Esophagus muscularis mucosa (tissue), 4 donors: ENCODE measurements around the gene TEDDM1. TPM values are rescaled to one million over a fixed set of nuclear protein-coding genes. Genes with fewer than 3 reads are reported as not detected.

Experiments
- DNase-seq: peaks from one replicate; pipeline ENCODE4 v3.0.0-alpha.2; 2017; ENCODE audit errors: extremely low spot score
- H3K27ac ChIP-seq, 4 donors: fragments of 200-600 bp; sonication (generic); replicated peaks in 1 of 4; 1 replicate in 3 of 4; 2 replicates in 1 of 4; pipeline ENCODE4 v1.5.1; 2016 to 2019; ENCODE audit warnings: mild to moderate bottlenecking in 1 of 4
- H3K27me3 ChIP-seq, 4 donors: fragments of 200-600 bp; sonication (generic); one replicate each; pipeline versions ENCODE4 v1.5.1 to v1.6.0; 2016 to 2019
- H3K36me3 ChIP-seq, 4 donors: fragments of 200-600 bp; sonication (generic); one replicate each; pipeline ENCODE4 v1.5.1; 2016 to 2019
- H3K4me1 ChIP-seq, 4 donors: fragments of 200-600 bp; sonication (generic); one replicate each; pipeline ENCODE4 v1.5.1; 2016 to 2019
- H3K4me3 ChIP-seq, 4 donors: fragments of 200-600 bp; sonication (generic); 1 replicate in 2 of 4; 2 replicates in 2 of 4; pipeline ENCODE4 v1.5.1; 2016 to 2019; ENCODE audit warnings: mild to moderate bottlenecking in 4 of 4, moderate library complexity in 1 of 4
- H3K9me3 ChIP-seq, 4 donors: fragments of 200-600 bp; sonication (generic); 1 replicate in 3 of 4; 2 replicates in 1 of 4; pipeline ENCODE4 v1.5.1; 2016 to 2019
- EP300 ChIP-seq: sonication (generic); formaldehyde crosslinking; IDR thresholded peaks from one replicate; pipeline ENCODE4 v1.6.1; 2017; ENCODE audit warnings: antibody characterized with exemption
- POLR2A ChIP-seq: fragments of 450-650 bp; IDR thresholded peaks from one replicate; pipeline ENCODE4 v1.6.1; 2017; ENCODE audit warnings: antibody characterized with exemption, moderate library complexity, mild to moderate bottlenecking, low read depth
- POLR2AphosphoS5 ChIP-seq, 2 donors: sonication (generic); formaldehyde crosslinking; IDR thresholded peaks; one replicate each; pipeline ENCODE4 v1.6.1; 2017; ENCODE audit warnings: antibody characterized with exemption in 2 of 2
- WGBS: methylation state at CpG from one replicate; pipeline ENCODE4 v1.1.5; 2018; 5-methylcytosine and 5-hydroxymethylcytosine counted together
- intact Hi-C: fragments of 100-400 bp; cut with DNase I; formaldehyde crosslinking; loops from one replicate; pipeline ENCODE4 v1.15.1; 2023
- total RNA-seq, 4 donors: library from RNA; depleted of rRNA; stranded (reverse); fragments of >200 nt; gene quantifications; one replicate each; pipeline versions ENCODE4 v1.1.0 to v1.2.1, GENCODE V29; 2016
- TF ChIP-seq, protein P1 (sequence below), 3 experiments: fragments of 200-600 bp in 2 of 3; fragments of 450-650 bp in 1 of 3; sonication (generic) in 2 of 3; IDR thresholded peaks; one replicate each; pipeline ENCODE4 v1.5.1; 2017 to 2019; ENCODE audit warnings: antibody characterized with exemption in 3 of 3, mild to moderate bottlenecking in 2 of 3, moderate library complexity in 1 of 3

TEDDM1 gene
- total RNA-seq, 4 donors from 2014 or later: not detected

DNA sequence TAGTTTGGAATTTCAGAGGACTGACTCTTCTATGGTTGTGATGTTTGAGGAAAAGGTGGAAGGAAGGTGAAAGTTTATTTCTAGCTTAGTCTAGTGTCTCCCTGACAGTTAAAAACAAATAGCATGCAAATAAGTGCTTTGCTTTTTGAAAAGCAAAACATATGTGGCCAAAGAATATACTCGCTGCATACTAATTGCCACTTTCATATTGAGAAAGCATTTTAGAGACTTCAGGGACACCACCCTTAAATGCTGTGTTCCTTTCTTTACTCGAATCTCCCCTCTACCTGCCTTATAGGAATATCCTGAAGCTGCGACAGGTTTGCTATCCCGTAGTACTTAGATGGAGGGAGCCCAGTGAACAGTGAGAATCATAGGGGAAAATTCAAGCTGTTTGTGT, 32.1 kb downstream of the TEDDM1 start:
- Histone ChIP-seq H3K9me3 (no peaks in the 10 kb centered on the region), H3K36me3 (no peaks in the 10 kb centered on the region), H3K4me3 (no peak overlapping the region), H3K27ac (no peak overlapping the region), H3K27me3 (no peaks in the 10 kb centered on the region), H3K4me1 (peaks cover 5 to 15% (median 13%) of the 10 kb centered on the region in 4 donors)
- TF ChIP-seq EP300 (no peak), POLR2AphosphoS5 (IDR thresholded peaks at IDR 0.05) (no peak), POLR2A (no peak)
- TF ChIP-seq, protein P1, sequence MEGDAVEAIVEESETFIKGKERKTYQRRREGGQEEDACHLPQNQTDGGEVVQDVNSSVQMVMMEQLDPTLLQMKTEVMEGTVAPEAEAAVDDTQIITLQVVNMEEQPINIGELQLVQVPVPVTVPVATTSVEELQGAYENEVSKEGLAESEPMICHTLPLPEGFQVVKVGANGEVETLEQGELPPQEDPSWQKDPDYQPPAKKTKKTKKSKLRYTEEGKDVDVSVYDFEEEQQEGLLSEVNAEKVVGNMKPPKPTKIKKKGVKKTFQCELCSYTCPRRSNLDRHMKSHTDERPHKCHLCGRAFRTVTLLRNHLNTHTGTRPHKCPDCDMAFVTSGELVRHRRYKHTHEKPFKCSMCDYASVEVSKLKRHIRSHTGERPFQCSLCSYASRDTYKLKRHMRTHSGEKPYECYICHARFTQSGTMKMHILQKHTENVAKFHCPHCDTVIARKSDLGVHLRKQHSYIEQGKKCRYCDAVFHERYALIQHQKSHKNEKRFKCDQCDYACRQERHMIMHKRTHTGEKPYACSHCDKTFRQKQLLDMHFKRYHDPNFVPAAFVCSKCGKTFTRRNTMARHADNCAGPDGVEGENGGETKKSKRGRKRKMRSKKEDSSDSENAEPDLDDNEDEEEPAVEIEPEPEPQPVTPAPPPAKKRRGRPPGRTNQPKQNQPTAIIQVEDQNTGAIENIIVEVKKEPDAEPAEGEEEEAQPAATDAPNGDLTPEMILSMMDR (IDR thresholded peaks at IDR 0.05): no peak
- intact Hi-C loops: no loop called here
- DNase-seq: no peak
- 55% methylated on average over 4 of the region's 4 CpGs for WGBS

DNA sequence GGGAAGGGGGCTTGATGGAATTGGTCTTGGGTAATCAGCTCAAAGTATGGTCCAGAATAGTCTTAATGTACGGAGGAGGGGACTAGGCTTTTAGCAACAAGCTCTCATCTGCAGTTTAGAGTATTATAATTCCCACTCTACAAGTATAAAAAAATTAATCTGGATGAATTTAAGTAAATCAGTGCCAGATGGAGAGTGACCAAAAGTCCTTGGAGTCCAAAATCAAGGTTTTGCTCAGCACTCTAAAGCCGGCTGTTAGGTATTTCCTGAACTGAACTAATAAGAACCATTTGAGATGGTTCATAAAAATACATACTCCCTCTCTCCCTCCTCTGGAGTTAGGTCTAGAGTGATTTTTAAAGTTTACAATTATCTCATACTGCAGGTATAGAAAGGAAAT, 32.5 kb downstream of the TEDDM1 start:
- intact Hi-C loops: no loop called here
- H3K4me1 ChIP-seq: peaks cover 5 to 15% (median 13%) of the 10 kb centered on the region in 4 donors
- 56% methylated on average over 2 of the region's 2 CpGs for WGBS
- H3K36me3 ChIP-seq: no peaks in the 10 kb centered on the region
- no peaks in the 10 kb centered on the region for H3K9me3 ChIP-seq
- no peak overlapping the region for H3K27ac ChIP-seq
- no peaks in the 10 kb centered on the region for H3K27me3 ChIP-seq
- H3K4me3 ChIP-seq: no peak overlapping the region
- no peak for TF ChIP-seq POLR2AphosphoS5 (IDR thresholded peaks at IDR 0.05)
- TF ChIP-seq POLR2A: no peak
- TF ChIP-seq, protein P1 (IDR thresholded peaks at IDR 0.05): no peak
- no peak for TF ChIP-seq EP300
- DNase-seq: no peak

DNA sequence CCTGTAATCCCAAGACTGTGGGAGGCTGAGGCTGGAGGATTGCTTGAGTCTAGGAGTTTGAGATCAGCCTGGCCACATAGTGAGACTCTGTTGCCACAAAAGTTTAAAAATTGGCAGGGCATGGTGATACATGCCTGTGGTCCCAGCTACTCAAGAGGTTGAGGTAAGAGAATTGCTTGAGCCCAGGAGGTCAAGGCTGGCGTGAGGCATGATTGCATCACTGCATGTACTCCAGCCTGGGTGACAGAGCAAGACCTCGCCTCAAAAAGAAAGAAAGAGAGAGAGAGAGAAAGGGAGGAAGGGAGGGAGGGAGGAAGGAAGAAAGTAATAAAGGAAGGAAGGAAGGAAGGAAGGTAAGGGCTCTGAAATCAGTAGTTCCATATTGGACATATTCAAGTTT, 33.9 kb downstream of the TEDDM1 start:
- H3K9me3 ChIP-seq: no peaks in the 10 kb centered on the region
- H3K27ac ChIP-seq: no peak overlapping the region
- H3K4me3 ChIP-seq: no peak overlapping the region
- WGBS: 87% methylated on average over 2 of the region's 2 CpGs
- DNase-seq: no peak
- H3K27me3 ChIP-seq: no peaks in the 10 kb centered on the region
- intact Hi-C loops: no loop called here
- H3K36me3 ChIP-seq: no peaks in the 10 kb centered on the region
- TF ChIP-seq POLR2AphosphoS5 (IDR thresholded peaks at IDR 0.05) (no peak), POLR2A (no peak), EP300 (no peak)
- TF ChIP-seq, protein P1 (IDR thresholded peaks at IDR 0.05): no peak
- H3K4me1 ChIP-seq: peaks cover 5 to 15% (median 13%) of the 10 kb centered on the region in 4 donors

DNA sequence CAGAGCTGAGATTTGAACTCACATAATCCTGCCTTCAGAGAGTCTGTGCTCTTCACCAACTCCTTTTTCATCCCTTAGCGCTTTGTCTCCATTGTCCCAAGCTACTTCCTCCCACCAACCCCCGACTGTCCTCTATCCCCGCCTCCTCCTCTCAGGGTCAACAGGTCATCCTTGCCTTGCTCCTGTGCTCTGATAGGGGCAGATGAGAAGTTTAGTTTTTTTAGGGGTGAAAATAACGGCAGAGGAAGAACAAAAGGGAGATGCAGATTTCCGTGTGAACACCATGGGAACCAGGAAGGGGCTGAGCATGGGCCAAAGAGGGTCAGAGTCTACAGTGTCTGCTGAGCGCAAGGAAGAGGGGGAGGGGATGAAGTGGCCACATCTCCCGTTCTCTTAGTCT, 40.8 kb downstream of the TEDDM1 start:
- intact Hi-C loops: no loop called here
- Histone ChIP-seq H3K4me3 (no peak overlapping the region), H3K4me1 (peaks cover 0 to 8% (median 5%) of the 10 kb centered on the region in 4 donors), H3K36me3 (no peaks in the 10 kb centered on the region), H3K9me3 (no peaks in the 10 kb centered on the region), H3K27me3 (no peaks in the 10 kb centered on the region), H3K27ac (no peak overlapping the region)
- no peak for DNase-seq
- TF ChIP-seq EP300: no peak
- 55% methylated on average over 7 of the region's 7 CpGs for WGBS

DNA sequence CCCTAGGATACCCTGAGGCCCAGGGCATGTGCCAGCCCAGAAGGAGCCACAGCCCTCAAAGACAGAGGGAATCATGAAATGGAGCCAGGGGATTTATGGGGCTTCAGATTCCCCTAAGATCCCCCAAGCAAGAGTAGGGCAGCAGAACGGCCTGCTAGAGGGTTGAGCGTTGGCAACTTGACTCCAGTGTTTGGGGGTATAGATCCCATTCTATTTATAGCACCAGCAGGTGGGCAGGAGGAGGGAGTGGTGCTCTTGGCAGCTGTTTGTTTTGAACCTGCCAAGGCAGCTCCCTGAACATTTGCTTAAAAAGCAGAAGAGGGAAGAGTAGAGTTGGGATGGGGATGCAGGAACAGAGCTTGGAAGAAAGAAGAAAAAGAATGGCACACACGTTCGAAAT, 42.6 kb downstream of the TEDDM1 start:
- Histone ChIP-seq H3K9me3 (no peaks in the 10 kb centered on the region), H3K4me1 (peaks cover 3 to 8% (median 7%) of the 10 kb centered on the region in 4 donors), H3K36me3 (no peaks in the 10 kb centered on the region), H3K27ac (no peak overlapping the region), H3K4me3 (no peak overlapping the region), H3K27me3 (no peaks in the 10 kb centered on the region)
- intact Hi-C loops: no loop called here
- WGBS: 80% methylated on average over 4 of the region's 4 CpGs
- no peak for TF ChIP-seq POLR2AphosphoS5 (IDR thresholded peaks at IDR 0.05)
- TF ChIP-seq, protein P1 (IDR thresholded peaks at IDR 0.05): no peak
- TF ChIP-seq EP300: no peak
- no peak for TF ChIP-seq POLR2A
- no peak for DNase-seq
